ENCODE results near the gene RBAK.

- no peak for TF ChIP-seq CTCF (IDR thresholded peaks at IDR 0.05)
- no peak for TF ChIP-seq ZFX (IDR thresholded peaks at IDR 0.05; ENCODE audit: borderline replicate concordance)
Observed at GRCh38 chr7:5043661-5044060, 2.0 kb upstream of the RBAK start.
